Measurements from ENCODE around the gene OPN1LW.

OPN1LW gene

DNA sequence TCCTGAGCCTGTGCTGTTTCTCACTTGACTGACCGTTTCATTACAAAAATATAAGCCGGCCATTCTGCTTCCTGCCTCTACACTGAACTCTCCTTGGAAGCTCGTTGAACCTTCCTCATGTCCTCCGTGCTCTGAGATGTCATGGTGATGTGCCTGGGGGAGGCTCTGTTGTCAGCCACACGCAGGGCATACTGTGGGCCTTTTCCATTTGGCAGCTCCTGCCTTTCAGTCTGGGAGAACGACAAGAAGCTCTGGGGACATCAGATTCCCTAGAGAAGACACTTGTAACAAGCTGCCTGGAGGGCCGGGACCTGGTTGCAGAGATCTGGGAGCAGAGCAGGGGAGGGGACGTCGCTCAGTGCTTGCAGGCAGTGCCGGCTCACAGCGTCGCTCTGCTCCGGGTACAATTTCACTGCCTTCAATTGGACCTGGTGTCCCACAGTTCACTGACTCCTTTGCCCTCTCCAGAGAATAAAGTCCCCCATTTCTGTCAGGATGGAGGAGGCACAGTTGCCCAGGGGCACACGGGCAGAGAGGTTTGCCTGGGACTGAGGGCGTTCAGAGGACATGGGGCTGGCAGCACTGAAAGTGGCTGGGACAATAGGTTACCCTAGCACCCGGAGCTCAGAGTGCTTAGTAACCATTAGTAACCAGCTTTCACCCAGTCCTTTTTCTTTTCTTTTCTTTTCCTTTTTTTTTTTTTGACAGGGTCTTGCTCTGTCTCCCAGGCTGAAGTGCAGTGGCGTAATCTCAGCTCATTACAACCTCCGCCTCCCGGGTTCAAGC lies 27.4 kb upstream of the OPN1LW start:
- Histone ChIP-seq H3K9ac (ENCODE audit: low read length) (no peak overlapping the region), H4K20me1 (ENCODE audit: insufficient read depth, low read length) (no peaks in the 10 kb centered on the region), H3K4me3 (ENCODE audit: low read length) (no peak overlapping the region), H3K27ac (ENCODE audit: low read length) (no peak overlapping the region), H3K36me3 (replicated peaks; ENCODE audit: insufficient read depth, low read length) (no peaks in the 10 kb centered on the region), H2AFZ (ENCODE audit: low read length) (no peak overlapping the region), H3K79me2 (ENCODE audit: low read length) (no peaks in the 10 kb centered on the region), H3K9me2 (replicated peaks; ENCODE audit: insufficient read depth, low read length) (no peaks in the 10 kb centered on the region), H3K4me2 (ENCODE audit: low read depth, low read length) (no peak overlapping the region), H3K9me3 (replicated peaks; ENCODE audit: insufficient read depth, low read length) (no peaks in the 10 kb centered on the region), H3K4me1 (ENCODE audit: low read length) (no peaks in the 10 kb centered on the region), H3K27me3 (replicated peaks; ENCODE audit: insufficient read depth, low read length) (no peaks in the 10 kb centered on the region), H3F3A (ENCODE audit: insufficient read depth, low read length) (no peaks in the 10 kb centered on the region)
- DNase-seq = no peak
- TF ChIP-seq CTCF (IDR thresholded peaks at IDR 0.05; ENCODE audit: low read length) = no peak
- TF ChIP-seq EZH2 (optimal IDR thresholded peaks at IDR 0.05; ENCODE audit: low read depth, low read length) = no peak
- no peak for TF ChIP-seq EZH2phosphoT487 (IDR thresholded peaks at IDR 0.05; ENCODE audit: low read length)

DNA sequence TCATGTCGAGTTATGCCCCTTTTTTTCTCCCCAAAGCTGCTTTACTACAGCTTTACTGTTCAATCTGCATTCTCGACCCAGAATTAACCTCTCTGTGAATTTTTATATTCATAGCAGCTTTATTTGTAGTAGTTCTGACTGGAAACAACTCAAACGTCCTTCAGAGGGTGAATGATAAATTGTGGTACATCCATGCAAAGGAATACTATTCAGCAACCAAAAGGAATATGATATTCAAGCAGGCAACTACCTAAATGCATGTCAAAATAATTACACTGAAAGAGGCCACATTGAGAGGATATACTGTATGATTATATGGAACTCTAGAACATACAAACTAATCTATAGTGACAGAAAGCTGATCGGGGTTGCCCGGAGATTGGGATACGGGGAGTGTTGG lies 26.5 kb upstream of the OPN1LW start:
- no peaks in the 10 kb centered on the region for H3K79me2 ChIP-seq (ENCODE audit: low read length)
- no peaks in the 10 kb centered on the region for H3K27me3 ChIP-seq (replicated peaks; ENCODE audit: insufficient read depth, low read length)
- H3K27ac ChIP-seq (ENCODE audit: low read length) = no peak overlapping the region
- no peaks in the 10 kb centered on the region for H3K4me1 ChIP-seq (ENCODE audit: low read length)
- no peak for TF ChIP-seq CTCF (IDR thresholded peaks at IDR 0.05; ENCODE audit: low read length)
- TF ChIP-seq EZH2phosphoT487 (IDR thresholded peaks at IDR 0.05; ENCODE audit: low read length) = no peak
- TF ChIP-seq EZH2 (optimal IDR thresholded peaks at IDR 0.05; ENCODE audit: low read depth, low read length) = no peak
- no peaks in the 10 kb centered on the region for H3F3A ChIP-seq (ENCODE audit: insufficient read depth, low read length)
- no peak overlapping the region for H3K9ac ChIP-seq (ENCODE audit: low read length)
- no peaks in the 10 kb centered on the region for H3K36me3 ChIP-seq (replicated peaks; ENCODE audit: insufficient read depth, low read length)
- no peaks in the 10 kb centered on the region for H3K9me3 ChIP-seq (replicated peaks; ENCODE audit: insufficient read depth, low read length)
- H4K20me1 ChIP-seq (ENCODE audit: insufficient read depth, low read length) = no peaks in the 10 kb centered on the region
- DNase-seq = no peak
- H3K4me2 ChIP-seq (ENCODE audit: low read depth, low read length) = no peak overlapping the region
- no peak overlapping the region for H2AFZ ChIP-seq (ENCODE audit: low read length)
- no peak overlapping the region for H3K4me3 ChIP-seq (ENCODE audit: low read length)
- no peaks in the 10 kb centered on the region for H3K9me2 ChIP-seq (replicated peaks; ENCODE audit: insufficient read depth, low read length)

DNA sequence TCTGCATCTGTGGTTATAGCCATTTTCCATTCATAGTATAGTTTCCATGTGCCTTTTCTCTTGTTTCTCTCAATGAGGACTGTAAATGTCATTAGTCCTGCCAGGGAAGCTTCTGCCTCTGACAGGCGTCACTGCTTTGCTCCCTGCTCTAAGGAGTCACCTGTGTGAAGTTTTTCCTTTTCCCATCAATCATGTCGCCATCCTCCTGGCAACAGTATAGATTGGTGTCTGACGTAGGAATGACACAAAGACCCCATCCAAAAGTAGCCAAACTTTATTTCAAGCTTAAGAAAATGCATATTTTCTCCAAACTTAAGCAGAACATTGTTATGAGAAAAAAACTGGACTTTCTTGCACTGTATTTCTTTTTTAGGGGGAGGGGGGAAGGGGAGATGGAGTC lies 23.5 kb upstream of the OPN1LW start:
- Histone ChIP-seq H3K4me1 (ENCODE audit: low read length) (no peaks in the 10 kb centered on the region), H3K27ac (ENCODE audit: low read length) (no peak overlapping the region), H3K4me3 (ENCODE audit: low read length) (no peak overlapping the region), H2AFZ (ENCODE audit: low read length) (no peak overlapping the region), H3K27me3 (replicated peaks; ENCODE audit: insufficient read depth, low read length) (no peaks in the 10 kb centered on the region), H3K79me2 (ENCODE audit: low read length) (no peaks in the 10 kb centered on the region), H3K36me3 (replicated peaks; ENCODE audit: insufficient read depth, low read length) (no peaks in the 10 kb centered on the region), H3K4me2 (ENCODE audit: low read depth, low read length) (no peak overlapping the region), H4K20me1 (ENCODE audit: insufficient read depth, low read length) (no peaks in the 10 kb centered on the region), H3F3A (ENCODE audit: insufficient read depth, low read length) (no peaks in the 10 kb centered on the region), H3K9me3 (replicated peaks; ENCODE audit: insufficient read depth, low read length) (no peaks in the 10 kb centered on the region), H3K9ac (ENCODE audit: low read length) (no peak overlapping the region), H3K9me2 (replicated peaks; ENCODE audit: insufficient read depth, low read length) (no peaks in the 10 kb centered on the region)
- DNase-seq = no peak
- TF ChIP-seq EZH2phosphoT487 (IDR thresholded peaks at IDR 0.05; ENCODE audit: low read length) (no peak), CTCF (IDR thresholded peaks at IDR 0.05; ENCODE audit: low read length) (no peak), EZH2 (optimal IDR thresholded peaks at IDR 0.05; ENCODE audit: low read depth, low read length) (no peak)
